Dermis lymphatic vessel endothelial cell (primary cell): ENCODE measurements around the gene WDR77. TPM values are rescaled to one million over a fixed set of nuclear protein-coding genes. Genes with fewer than 3 reads are reported as not detected.

Experiments used
- total RNA-seq: library from RNA; depleted of rRNA; stranded (reverse); fragments of >200 nt; gene quantifications from 2 replicates; pipeline ENCODE4 v1.2.1, GENCODE V29; 2014

WDR77 gene
- total RNA-seq, result 27.3 and 31.2 TPM in 2 replicates

GRCh38 chr1:111448918-111449702 is at the start of gene WDR77, which contains the start of gene ATP5PB:
WDR77 (minus strand) TSS chr1:111449256; CDS start chr1:111449169, 87 bp downstream.
ATP5PB (plus strand) TSS chr1:111449464; CDS start chr1:111449542, 78 bp downstream.

Other genes with a start within 250 kb of the WDR77 start
- 0.95 and 0.98 TPM in 2 replicates for gene DENND2D, start 248.6 kb downstream of the WDR77 start, total RNA-seq
- gene CHI3L2, start 221.5 kb downstream of the WDR77 start, total RNA-seq, result not detected in 2 replicates
- gene CHIA, start 158.4 kb downstream of the WDR77 start, total RNA-seq, result not detected in 2 replicates
- gene OVGP1, start 21.5 kb downstream of the WDR77 start, total RNA-seq, result 1.1 and 1.3 TPM in 2 replicates
- gene ATP5PB, start 208 bp upstream of the WDR77 start, total RNA-seq, result 147 and 252 TPM in 2 replicates
- 0.09 and 0.11 TPM in 2 replicates for gene C1orf162, start 24.7 kb upstream of the WDR77 start, total RNA-seq
- not detected in 2 replicates for gene ADORA3, start 54.4 kb upstream of the WDR77 start, total RNA-seq
- gene TMIGD3, start 54.4 kb upstream of the WDR77 start, total RNA-seq, result not detected in 2 replicates
- 14.4 and 15.3 TPM in 2 replicates for gene RAP1A, start 170.5 kb upstream of the WDR77 start, total RNA-seq